Caco-2 (cell line): Measurements from ENCODE around the gene DRAM2. TPM values are rescaled to one million over a fixed set of nuclear protein-coding genes. Genes with fewer than 3 reads are reported as not detected.

Source experiments
- BruUV-seq: library from RNA; stranded (reverse); fragments of 400-500 nt; replicated peaks from 2 replicates; lab custom pipeline; 2021; lab: Mats Ljungman, UMichigan
- CTCF ChIA-PET: fragments of 300-600 bp; sonication (Branson Sonifier 250); formaldehyde crosslinking; loops from one replicate; lab custom pipeline; 2022; ENCODE audit warnings: antibody characterized with exemption; lab: Charles Lee
- POLR2A ChIA-PET: fragments of 300-600 bp; sonication (Branson Sonifier 250); formaldehyde crosslinking; loops from one replicate; lab custom pipeline; 2022; ENCODE audit warnings: antibody characterized with exemption; lab: Charles Lee
- DNase-seq, 2 experiments: peaks; one replicate each; pipeline versions ENCODE4 v3.0.0 to v3.0.0-alpha.2; 2020 to 2022
- H3K27me3 ChIP-seq: replicated peaks from 2 replicates; pipeline ENCODE4 v1.6.0; 2011; ENCODE audit warnings: low read length; ENCODE audit not compliant: control insufficient read depth, insufficient read depth
- H3K36me3 ChIP-seq: 2 replicates; pipeline ENCODE4 v1.5.1; 2011; ENCODE audit warnings: low read length; ENCODE audit not compliant: control insufficient read depth, insufficient read depth
- H3K4me1 ChIP-seq: fragments of 250-450 bp; sonication (Bioruptor Pico); 2 replicates; pipeline ENCODE4 v1.5.1; 2020; ENCODE audit warnings: mild to moderate bottlenecking
- H3K4me3 ChIP-seq: 2 replicates; pipeline ENCODE4 v1.5.1; 2011; ENCODE audit warnings: low read depth, mild to moderate bottlenecking, control low read depth, low read length
- H3K9me3 ChIP-seq: fragments of 250-450 bp; sonication (Bioruptor Pico); 2 replicates; pipeline ENCODE4 v1.5.1; 2020; ENCODE audit warnings: mild to moderate bottlenecking, moderate library complexity
- H3K27ac Mint-ChIP-seq: one replicate; pipeline ENCODE4 v1.8.0; 2022; ENCODE audit warnings: mixed read lengths; ENCODE audit not compliant: unreplicated experiment
- H3K27me3 Mint-ChIP-seq: one replicate; pipeline ENCODE4 v1.8.0; 2022; ENCODE audit warnings: mixed read lengths; ENCODE audit not compliant: insufficient read depth, unreplicated experiment
- H3K36me3 Mint-ChIP-seq: one replicate; pipeline ENCODE4 v1.8.0; 2022; ENCODE audit warnings: mild to moderate bottlenecking, mixed read lengths; ENCODE audit not compliant: insufficient read depth, unreplicated experiment
- H3K4me1 Mint-ChIP-seq: one replicate; pipeline ENCODE4 v1.8.0; 2022; ENCODE audit warnings: low read depth, mixed read lengths; ENCODE audit not compliant: unreplicated experiment
- H3K4me3 Mint-ChIP-seq: one replicate; pipeline ENCODE4 v1.8.0; 2022; ENCODE audit warnings: mild to moderate bottlenecking, moderate library complexity, mixed read lengths; ENCODE audit not compliant: unreplicated experiment
- H3K9me3 Mint-ChIP-seq: one replicate; pipeline ENCODE4 v1.8.0; 2022; ENCODE audit warnings: mixed read lengths; ENCODE audit not compliant: unreplicated experiment
- intact Hi-C: fragments of 100-400 bp; cut with micrococcal nuclease; formaldehyde crosslinking; loops from one replicate; pipeline ENCODE4 v1.10.0; 2022; ENCODE audit not compliant: unreplicated experiment
- total RNA-seq: library from RNA; stranded (reverse); gene quantifications from 2 replicates; pipeline ENCODE4 v1.2.3, GENCODE V29; 2022
- TF ChIP-seq, protein P1 (sequence below), 2 experiments: fragments of 200-600 bp in 1 of 2; IDR thresholded peaks; 1 replicate in 1 of 2; 2 replicates in 1 of 2; pipeline versions ENCODE4 v1.5.1 to v1.8.0; 2011 to 2022; ENCODE audit warnings: antibody characterized with exemption in 1 of 2, control low read depth in 1 of 2, inconsistent platforms in 1 of 2, low read depth in 1 of 2, low read length in 1 of 2, mild to moderate bottlenecking in 1 of 2, moderate library complexity in 1 of 2; ENCODE audit not compliant: insufficient read depth in 1 of 2, severe bottlenecking in 1 of 2, unreplicated experiment in 1 of 2

The DRAM2 gene
- total RNA-seq, 1 experiment from 2014 or later: 29.0 TPM

DNA sequence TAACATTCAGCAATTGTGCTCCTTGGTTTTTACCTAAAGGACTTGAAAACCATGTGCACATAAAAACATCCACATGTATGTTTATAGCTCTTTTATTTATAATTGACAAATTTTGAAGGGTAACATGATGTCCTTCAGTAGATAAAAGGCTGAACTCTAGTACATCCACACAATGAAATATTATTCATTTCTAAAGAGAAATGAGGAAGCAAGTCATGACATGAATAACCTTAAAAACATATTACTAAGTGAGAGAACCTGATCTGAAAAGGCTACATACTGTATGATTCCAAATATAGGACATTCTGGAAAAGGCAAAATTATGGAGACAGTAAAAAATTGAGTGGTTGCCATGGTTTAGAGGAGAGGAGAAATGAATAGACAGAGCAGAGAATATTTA lies 50.3 kb downstream of the DRAM2 start:
- Histone ChIP-seq H3K27me3 (no peaks in the 10 kb centered on the region), H3K4me3 (no peak overlapping the region), H3K4me1 (no peaks in the 10 kb centered on the region), H3K9me3 (no peaks in the 10 kb centered on the region), H3K36me3 (no peaks in the 10 kb centered on the region)
- TF ChIP-seq, protein P1, sequence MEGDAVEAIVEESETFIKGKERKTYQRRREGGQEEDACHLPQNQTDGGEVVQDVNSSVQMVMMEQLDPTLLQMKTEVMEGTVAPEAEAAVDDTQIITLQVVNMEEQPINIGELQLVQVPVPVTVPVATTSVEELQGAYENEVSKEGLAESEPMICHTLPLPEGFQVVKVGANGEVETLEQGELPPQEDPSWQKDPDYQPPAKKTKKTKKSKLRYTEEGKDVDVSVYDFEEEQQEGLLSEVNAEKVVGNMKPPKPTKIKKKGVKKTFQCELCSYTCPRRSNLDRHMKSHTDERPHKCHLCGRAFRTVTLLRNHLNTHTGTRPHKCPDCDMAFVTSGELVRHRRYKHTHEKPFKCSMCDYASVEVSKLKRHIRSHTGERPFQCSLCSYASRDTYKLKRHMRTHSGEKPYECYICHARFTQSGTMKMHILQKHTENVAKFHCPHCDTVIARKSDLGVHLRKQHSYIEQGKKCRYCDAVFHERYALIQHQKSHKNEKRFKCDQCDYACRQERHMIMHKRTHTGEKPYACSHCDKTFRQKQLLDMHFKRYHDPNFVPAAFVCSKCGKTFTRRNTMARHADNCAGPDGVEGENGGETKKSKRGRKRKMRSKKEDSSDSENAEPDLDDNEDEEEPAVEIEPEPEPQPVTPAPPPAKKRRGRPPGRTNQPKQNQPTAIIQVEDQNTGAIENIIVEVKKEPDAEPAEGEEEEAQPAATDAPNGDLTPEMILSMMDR (IDR thresholded peaks at IDR 0.05; ENCODE audit: insufficient read depth in 1 of 2, low read depth in 1 of 2, low read length in 1 of 2, severe bottlenecking in 1 of 2, unreplicated experiment in 1 of 2): no peak
- DNase-seq: no peak
- Mint-ChIP-seq H3K9me3 (peaks cover 21% of the 10 kb centered on the region), H3K27ac (no peak overlapping the region), H3K36me3 (no peaks in the 10 kb centered on the region), H3K27me3 (peaks cover 4% of the 10 kb centered on the region), H3K4me1 (no peaks in the 10 kb centered on the region), H3K4me3 (no peak overlapping the region)
- BruUV-seq: no TSS peak
- CTCF ChIA-PET: no interaction called here
- intact Hi-C loops: no loop called here
- POLR2A ChIA-PET: no interaction called here

DNA sequence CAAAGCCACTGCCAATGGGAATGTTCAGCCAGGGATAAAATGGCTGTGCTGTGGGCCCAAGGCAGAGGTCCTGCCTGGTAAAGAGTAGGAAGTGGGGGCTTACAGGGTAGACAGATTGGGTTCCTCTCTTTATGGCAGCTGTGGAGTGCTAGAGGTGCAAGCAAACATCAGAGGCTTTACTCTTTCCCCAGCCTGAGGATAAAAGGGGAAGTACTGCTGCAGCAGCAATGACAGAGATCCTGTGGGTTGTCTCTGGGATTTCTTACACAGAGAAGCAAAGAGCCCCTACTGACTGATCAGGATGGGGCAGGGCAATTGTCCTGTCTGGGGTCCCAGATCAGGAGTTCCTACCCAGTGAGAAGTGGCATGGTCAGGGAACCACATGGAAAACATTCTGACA lies 54.2 kb downstream of the DRAM2 start:
- TF ChIP-seq, protein P1 (IDR thresholded peaks at IDR 0.05; ENCODE audit: insufficient read depth in 1 of 2, low read depth in 1 of 2, low read length in 1 of 2, severe bottlenecking in 1 of 2, unreplicated experiment in 1 of 2): no peak
- H3K27me3 Mint-ChIP-seq: peaks cover 4% of the 10 kb centered on the region
- Histone ChIP-seq H3K4me3 (no peak overlapping the region), H3K4me1 (no peaks in the 10 kb centered on the region), H3K36me3 (no peaks in the 10 kb centered on the region), H3K27me3 (no peaks in the 10 kb centered on the region), H3K9me3 (no peaks in the 10 kb centered on the region)
- no peak overlapping the region for H3K4me3 Mint-ChIP-seq
- H3K36me3 Mint-ChIP-seq: no peaks in the 10 kb centered on the region
- CTCF ChIA-PET: no interaction called here
- no peaks in the 10 kb centered on the region for H3K4me1 Mint-ChIP-seq
- H3K27ac Mint-ChIP-seq: no peak overlapping the region
- peaks cover 17% of the 10 kb centered on the region for H3K9me3 Mint-ChIP-seq
- no peak for DNase-seq
- no TSS peak for BruUV-seq
- POLR2A ChIA-PET: no interaction called here
- intact Hi-C loops: no loop called here

DNA sequence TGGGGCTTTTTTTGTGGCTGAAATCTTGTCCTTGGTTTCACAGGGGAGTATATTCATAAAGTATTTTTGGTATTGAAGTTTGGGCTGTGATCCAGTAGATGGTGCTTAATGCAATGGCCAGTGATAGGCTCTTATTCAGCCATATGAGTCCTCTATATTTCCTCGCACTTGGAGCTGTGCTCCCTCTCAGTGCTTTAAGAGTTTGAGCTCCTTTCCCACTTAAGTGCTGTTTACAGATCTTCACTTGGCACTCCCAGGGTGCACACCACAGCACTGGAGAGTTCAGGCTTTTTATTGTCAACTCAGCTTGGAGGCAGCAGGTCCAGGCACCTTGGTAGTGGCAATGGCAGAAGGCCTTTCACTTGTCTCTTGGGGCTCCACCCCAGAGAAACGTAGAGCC lies 54.9 kb downstream of the DRAM2 start:
- no peak overlapping the region for H3K4me3 ChIP-seq
- TF ChIP-seq, protein P1 (IDR thresholded peaks at IDR 0.05; ENCODE audit: insufficient read depth in 1 of 2, low read depth in 1 of 2, low read length in 1 of 2, severe bottlenecking in 1 of 2, unreplicated experiment in 1 of 2): no peak
- CTCF ChIA-PET: no interaction called here
- H3K4me1 ChIP-seq: no peaks in the 10 kb centered on the region
- no TSS peak for BruUV-seq
- H3K4me1 Mint-ChIP-seq: no peaks in the 10 kb centered on the region
- H3K9me3 ChIP-seq: no peaks in the 10 kb centered on the region
- H3K27me3 Mint-ChIP-seq: peaks cover 4% of the 10 kb centered on the region
- no peak for DNase-seq
- H3K4me3 Mint-ChIP-seq: no peak overlapping the region
- H3K27ac Mint-ChIP-seq: no peak overlapping the region
- intact Hi-C loops: no loop called here
- POLR2A ChIA-PET: no interaction called here
- no peaks in the 10 kb centered on the region for H3K27me3 ChIP-seq
- H3K36me3 Mint-ChIP-seq: no peaks in the 10 kb centered on the region
- no peaks in the 10 kb centered on the region for H3K36me3 ChIP-seq
- peaks cover 16% of the 10 kb centered on the region for H3K9me3 Mint-ChIP-seq
